ENCODE measurements around the gene RFX5. TPM values are rescaled to one million over a fixed set of nuclear protein-coding genes. Genes with fewer than 3 reads are reported as not detected.

Gene RFX5
- total RNA-seq, 2 donors from 2014 or later = 25.5 to 27.2 TPM

DNA sequence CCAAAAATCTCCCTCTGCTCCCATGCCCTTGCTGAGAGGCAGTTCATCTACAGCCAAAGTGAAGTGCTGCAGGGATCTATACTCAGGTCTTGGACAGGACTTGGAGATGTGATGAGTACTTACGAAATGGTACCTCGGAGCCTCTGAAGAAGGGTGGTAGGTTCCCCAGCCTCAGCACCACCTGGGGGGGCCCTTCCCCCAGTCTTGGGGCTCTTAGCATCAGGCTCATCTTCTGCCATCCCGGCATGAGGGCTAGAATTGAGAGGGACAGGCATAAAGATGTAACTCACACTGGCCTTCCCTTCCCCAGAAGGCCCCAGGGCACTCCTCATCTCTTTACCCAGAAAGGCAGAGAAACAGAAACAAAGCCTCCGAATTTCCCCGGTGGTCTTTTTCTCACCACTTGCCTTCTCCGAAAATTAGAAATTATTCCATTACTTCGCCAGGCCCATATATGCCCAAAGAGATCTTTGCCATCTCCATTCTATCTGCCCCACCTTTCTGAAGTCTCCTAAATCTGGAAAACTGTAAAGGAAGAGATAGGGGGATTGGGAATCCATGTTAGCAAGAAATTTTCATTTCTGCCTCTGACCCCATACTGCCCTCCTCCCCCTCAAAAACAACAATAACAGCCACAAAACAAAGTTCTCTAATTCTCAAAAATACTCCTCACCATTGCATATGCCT, 827 bp downstream of the RFX5 start:
- WGBS = 35% methylated on average over 7 of the region's 7 CpGs
- intact Hi-C loops (cut with DNase I) = no loop called here

GRCh38 chr1:151344291-151344690, 2.8 kb downstream of the RFX5 start:
- intact Hi-C loops (cut with DNase I) = loop anchor here (5.0 kb wide), 2 partner anchors 42 to 62 kb away; partner anchors contain the start of gene ZNF687

More for the DNA sequence above, 827 bp downstream of the RFX5 start:
- Histone ChIP-seq H3K36me3 (no peaks in the 10 kb centered on the region), H3K9me3 (no peaks in the 10 kb centered on the region), H3K27ac (peak overlapping the region; percentile 80 to 87), H3K4me1 (replicated peaks) (peaks cover 4% of the 10 kb centered on the region), H3K4me3 (peak overlapping the region; percentile 54 to 59), H3K27me3 (replicated peaks; ENCODE audit: insufficient read depth) (no peaks in the 10 kb centered on the region)
- no peak for DNase-seq (ENCODE audit: low spot score)
- TF ChIP-seq POLR2AphosphoS5 (IDR thresholded peaks at IDR 0.05) (no peak), POLR2A (IDR thresholded peaks at IDR 0.05) (no peak)
- TF ChIP-seq, protein P1, sequence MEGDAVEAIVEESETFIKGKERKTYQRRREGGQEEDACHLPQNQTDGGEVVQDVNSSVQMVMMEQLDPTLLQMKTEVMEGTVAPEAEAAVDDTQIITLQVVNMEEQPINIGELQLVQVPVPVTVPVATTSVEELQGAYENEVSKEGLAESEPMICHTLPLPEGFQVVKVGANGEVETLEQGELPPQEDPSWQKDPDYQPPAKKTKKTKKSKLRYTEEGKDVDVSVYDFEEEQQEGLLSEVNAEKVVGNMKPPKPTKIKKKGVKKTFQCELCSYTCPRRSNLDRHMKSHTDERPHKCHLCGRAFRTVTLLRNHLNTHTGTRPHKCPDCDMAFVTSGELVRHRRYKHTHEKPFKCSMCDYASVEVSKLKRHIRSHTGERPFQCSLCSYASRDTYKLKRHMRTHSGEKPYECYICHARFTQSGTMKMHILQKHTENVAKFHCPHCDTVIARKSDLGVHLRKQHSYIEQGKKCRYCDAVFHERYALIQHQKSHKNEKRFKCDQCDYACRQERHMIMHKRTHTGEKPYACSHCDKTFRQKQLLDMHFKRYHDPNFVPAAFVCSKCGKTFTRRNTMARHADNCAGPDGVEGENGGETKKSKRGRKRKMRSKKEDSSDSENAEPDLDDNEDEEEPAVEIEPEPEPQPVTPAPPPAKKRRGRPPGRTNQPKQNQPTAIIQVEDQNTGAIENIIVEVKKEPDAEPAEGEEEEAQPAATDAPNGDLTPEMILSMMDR (IDR thresholded peaks at IDR 0.05) = no peak

GRCh38 chr1:151343587-151343986, 3.5 kb downstream of the RFX5 start:
- Histone ChIP-seq H3K36me3 (no peaks in the 10 kb centered on the region), H3K27ac (no peak overlapping the region), H3K27me3 (replicated peaks; ENCODE audit: insufficient read depth) (no peaks in the 10 kb centered on the region), H3K4me3 (no peak overlapping the region), H3K4me1 (replicated peaks) (peaks cover 4% of the 10 kb centered on the region), H3K9me3 (no peaks in the 10 kb centered on the region)
- intact Hi-C loops (cut with DNase I) = loop anchor here (5.0 kb wide), 2 partner anchors 41 to 61 kb away; partner anchors contain the start of gene ZNF687
- no peak for DNase-seq (ENCODE audit: low spot score)
- TF ChIP-seq POLR2A (IDR thresholded peaks at IDR 0.05) (no peak), POLR2AphosphoS5 (IDR thresholded peaks at IDR 0.05) (no peak)
- TF ChIP-seq, protein P1 (IDR thresholded peaks at IDR 0.05) = no peak
- 79% methylated on average over 9 of the region's 9 CpGs for WGBS

More at GRCh38 chr1:151344291-151344690, 2.8 kb downstream of the RFX5 start:
- Histone ChIP-seq H3K4me1 (replicated peaks) (peaks cover 4% of the 10 kb centered on the region), H3K4me3 (no peak overlapping the region), H3K27me3 (replicated peaks; ENCODE audit: insufficient read depth) (no peaks in the 10 kb centered on the region), H3K36me3 (no peaks in the 10 kb centered on the region), H3K9me3 (no peaks in the 10 kb centered on the region), H3K27ac (no peak overlapping the region)
- TF ChIP-seq POLR2AphosphoS5 (IDR thresholded peaks at IDR 0.05) (no peak), POLR2A (IDR thresholded peaks at IDR 0.05) (no peak)
- TF ChIP-seq, protein P1 (IDR thresholded peaks at IDR 0.05) = no peak
- DNase-seq (ENCODE audit: low spot score) = no peak
- 70% methylated on average over 6 of the region's 6 CpGs for WGBS

- intact Hi-C loops (cut with DNase I) = loop anchor here (5.0 kb wide), 2 partner anchors 40 to 60 kb away; partner anchors contain the start of gene ZNF687
- TF ChIP-seq, protein P1 (IDR thresholded peaks at IDR 0.05) = no peak
- TF ChIP-seq POLR2AphosphoS5 (IDR thresholded peaks at IDR 0.05) = no peak
- no peak for TF ChIP-seq POLR2A (IDR thresholded peaks at IDR 0.05)
- peaks cover 4% of the 10 kb centered on the region for H3K4me1 ChIP-seq (replicated peaks)
- 87% methylated on average over 6 of the region's 6 CpGs for WGBS
- H3K4me3 ChIP-seq = no peak overlapping the region
- DNase-seq (ENCODE audit: low spot score) = no peak
- H3K36me3 ChIP-seq = no peaks in the 10 kb centered on the region
- H3K27ac ChIP-seq = no peak overlapping the region
- no peaks in the 10 kb centered on the region for H3K27me3 ChIP-seq (replicated peaks; ENCODE audit: insufficient read depth)
- no peaks in the 10 kb centered on the region for H3K9me3 ChIP-seq
Measured at GRCh38 chr1:151342569-151342968, 4.5 kb downstream of the RFX5 start.

GRCh38 chr1:151342021-151342420, 5.0 kb downstream of the RFX5 start:
- DNase-seq (ENCODE audit: low spot score) = no peak
- TF ChIP-seq, protein P1 (IDR thresholded peaks at IDR 0.05) = no peak
- TF ChIP-seq POLR2AphosphoS5 (IDR thresholded peaks at IDR 0.05) = no peak
- no peak for TF ChIP-seq POLR2A (IDR thresholded peaks at IDR 0.05)
- Histone ChIP-seq H3K4me3 (no peak overlapping the region), H3K27ac (no peak overlapping the region), H3K27me3 (replicated peaks; ENCODE audit: insufficient read depth) (no peaks in the 10 kb centered on the region), H3K9me3 (no peaks in the 10 kb centered on the region), H3K4me1 (replicated peaks) (peaks cover 4% of the 10 kb centered on the region), H3K36me3 (no peaks in the 10 kb centered on the region)
- 93% methylated on average over 2 of the region's 2 CpGs for WGBS
- intact Hi-C loops (cut with DNase I) = loop anchor here (5.0 kb wide), 2 partner anchors 40 to 60 kb away; partner anchors contain the start of gene ZNF687

Data from prostate gland (tissue), 2 donors.